VCaP (cell line): ENCODE results near the gene ANKRD33B.

ENCODE experiments used
- H3K27ac ChIP-seq: fragments of 450-650 bp; 2 replicates; pipeline ENCODE4 v1.5.1; 2017
- TF ChIP-seq, protein P1 (sequence below): fragments of 450-650 bp; conservative IDR thresholded peaks from 2 replicates; pipeline ENCODE4 v1.5.1; 2017; ENCODE audit warnings: mild to moderate bottlenecking, moderate library complexity

Gene ANKRD33B

GRCh38 chr5:10583663-10584572 is 20.0 kb downstream of the ANKRD33B start:
- no peak overlapping the region for H3K27ac ChIP-seq
- TF ChIP-seq, protein P1, sequence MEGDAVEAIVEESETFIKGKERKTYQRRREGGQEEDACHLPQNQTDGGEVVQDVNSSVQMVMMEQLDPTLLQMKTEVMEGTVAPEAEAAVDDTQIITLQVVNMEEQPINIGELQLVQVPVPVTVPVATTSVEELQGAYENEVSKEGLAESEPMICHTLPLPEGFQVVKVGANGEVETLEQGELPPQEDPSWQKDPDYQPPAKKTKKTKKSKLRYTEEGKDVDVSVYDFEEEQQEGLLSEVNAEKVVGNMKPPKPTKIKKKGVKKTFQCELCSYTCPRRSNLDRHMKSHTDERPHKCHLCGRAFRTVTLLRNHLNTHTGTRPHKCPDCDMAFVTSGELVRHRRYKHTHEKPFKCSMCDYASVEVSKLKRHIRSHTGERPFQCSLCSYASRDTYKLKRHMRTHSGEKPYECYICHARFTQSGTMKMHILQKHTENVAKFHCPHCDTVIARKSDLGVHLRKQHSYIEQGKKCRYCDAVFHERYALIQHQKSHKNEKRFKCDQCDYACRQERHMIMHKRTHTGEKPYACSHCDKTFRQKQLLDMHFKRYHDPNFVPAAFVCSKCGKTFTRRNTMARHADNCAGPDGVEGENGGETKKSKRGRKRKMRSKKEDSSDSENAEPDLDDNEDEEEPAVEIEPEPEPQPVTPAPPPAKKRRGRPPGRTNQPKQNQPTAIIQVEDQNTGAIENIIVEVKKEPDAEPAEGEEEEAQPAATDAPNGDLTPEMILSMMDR: no peak

GRCh38 chr5:10584714-10585517 is 21.0 kb downstream of the ANKRD33B start:
- H3K27ac ChIP-seq: no peak overlapping the region
- TF ChIP-seq, protein P1: no peak

DNA sequence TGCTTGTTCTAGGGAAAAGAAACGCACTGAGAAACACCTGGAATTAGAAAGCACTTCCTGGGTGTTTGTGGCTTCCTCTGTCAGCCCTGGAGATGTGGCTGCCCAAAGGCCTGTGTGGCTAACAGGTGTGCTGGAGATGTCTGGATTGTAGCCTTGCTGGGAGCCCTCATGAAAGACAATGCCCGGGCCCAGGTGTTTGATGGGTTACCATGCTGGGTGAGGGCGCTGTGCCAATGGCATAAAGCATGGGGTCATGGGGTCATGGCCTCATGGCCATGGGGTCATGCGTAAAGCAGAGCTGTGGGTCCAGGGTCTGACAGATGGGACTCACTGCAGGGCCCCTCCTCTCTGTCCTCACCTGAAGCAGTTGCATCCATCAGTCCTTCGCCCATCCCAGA is 21.6 kb downstream of the ANKRD33B start:
- H3K27ac ChIP-seq: no peak overlapping the region
- TF ChIP-seq, protein P1: no peak

DNA sequence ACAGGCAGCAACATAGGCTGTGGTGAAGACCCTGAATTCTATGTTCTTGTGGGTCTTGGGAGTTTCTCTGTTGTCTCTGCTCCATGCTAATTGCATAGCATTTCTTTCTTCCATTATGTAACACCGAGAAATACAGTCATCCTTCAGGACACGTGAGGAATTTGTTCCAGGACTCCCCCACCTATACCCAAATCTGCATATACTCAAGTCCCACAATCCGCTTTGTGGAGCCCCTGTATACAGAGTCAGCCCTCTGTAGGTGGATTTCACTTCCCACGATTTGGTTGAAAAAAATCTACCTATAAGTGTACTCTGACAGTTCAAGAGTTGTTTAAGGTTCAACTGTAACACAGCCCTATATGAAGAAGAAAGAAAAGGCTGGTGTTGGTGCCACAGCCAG is 22.1 kb downstream of the ANKRD33B start:
- H3K27ac ChIP-seq: no peak overlapping the region
- TF ChIP-seq, protein P1: no peak

- TF ChIP-seq, protein P1: no peak
- no peak overlapping the region for H3K27ac ChIP-seq
Measured at GRCh38 chr5:10586555-10586954, 22.7 kb downstream of the ANKRD33B start.

DNA sequence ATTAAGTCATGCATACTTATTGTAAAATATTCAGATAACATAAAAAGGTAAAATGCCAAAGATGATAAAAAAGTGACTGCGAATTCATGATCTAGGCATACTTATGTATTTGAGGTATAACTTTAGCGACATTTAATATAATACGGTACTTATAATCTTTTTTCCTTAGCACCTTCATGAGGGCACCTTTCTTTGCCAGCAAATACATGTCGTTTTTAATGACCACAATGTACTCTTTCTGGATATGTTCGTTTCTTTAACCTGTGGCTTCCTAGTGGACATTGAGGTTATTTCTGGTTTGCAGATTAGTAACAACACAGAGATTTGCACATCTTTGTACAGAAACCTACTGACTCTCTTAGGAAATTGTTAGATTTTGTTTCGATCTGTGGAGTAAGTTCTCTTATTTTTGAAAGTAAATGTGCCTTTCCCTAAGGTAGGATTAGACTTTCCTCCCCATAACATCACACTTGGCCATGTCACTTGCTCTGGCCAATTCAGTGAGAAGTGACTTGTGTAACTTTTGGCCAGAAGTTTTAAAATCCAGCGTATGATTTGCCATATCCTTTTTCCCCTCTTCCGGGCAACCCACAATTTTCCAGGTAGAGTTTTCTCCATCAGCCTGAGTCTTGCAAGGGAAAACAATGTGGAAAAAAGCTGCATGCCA is 24.4 kb downstream of the ANKRD33B start:
- H3K27ac ChIP-seq: no peak overlapping the region
- TF ChIP-seq, protein P1: no peak
